ENCODE results near the gene TPM4. TPM values are rescaled to one million over a fixed set of nuclear protein-coding genes. Genes with fewer than 3 reads are reported as not detected.
A peak's percentile ranks its signal among the peaks of the same experiment; 100 is the strongest.

Gene TPM4
- total RNA-seq, 1 experiment from 2014 or later, result 1,104 TPM

DNA sequence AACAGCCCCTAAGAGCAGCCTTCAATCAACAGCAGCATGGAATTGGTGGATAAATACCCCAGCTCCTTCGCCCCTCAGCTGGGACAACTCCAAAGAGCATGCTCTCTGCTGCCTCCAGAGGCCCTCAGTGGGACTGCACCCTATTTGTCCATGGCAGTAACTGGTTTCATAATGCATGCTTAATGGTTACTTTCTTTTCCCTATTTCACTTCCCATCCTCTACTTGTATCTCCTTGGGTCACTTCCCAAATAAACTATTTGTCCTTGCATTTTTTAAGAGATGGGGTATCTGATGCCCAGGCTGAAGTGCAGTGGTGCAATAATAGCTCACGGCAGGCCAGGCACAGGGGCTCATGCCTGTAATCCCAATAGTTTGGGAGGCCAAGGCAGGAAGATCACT is 13.5 kb upstream of the TPM4 start:
- Histone ChIP-seq H3K27me3 (no peaks in the 10 kb centered on the region), H3K36me3 (peaks cover 4% of the 10 kb centered on the region), H3K4me3 (no peak overlapping the region), H3K9me3 (peaks cover 20% of the 10 kb centered on the region)
- no peak for DNase-seq

DNA sequence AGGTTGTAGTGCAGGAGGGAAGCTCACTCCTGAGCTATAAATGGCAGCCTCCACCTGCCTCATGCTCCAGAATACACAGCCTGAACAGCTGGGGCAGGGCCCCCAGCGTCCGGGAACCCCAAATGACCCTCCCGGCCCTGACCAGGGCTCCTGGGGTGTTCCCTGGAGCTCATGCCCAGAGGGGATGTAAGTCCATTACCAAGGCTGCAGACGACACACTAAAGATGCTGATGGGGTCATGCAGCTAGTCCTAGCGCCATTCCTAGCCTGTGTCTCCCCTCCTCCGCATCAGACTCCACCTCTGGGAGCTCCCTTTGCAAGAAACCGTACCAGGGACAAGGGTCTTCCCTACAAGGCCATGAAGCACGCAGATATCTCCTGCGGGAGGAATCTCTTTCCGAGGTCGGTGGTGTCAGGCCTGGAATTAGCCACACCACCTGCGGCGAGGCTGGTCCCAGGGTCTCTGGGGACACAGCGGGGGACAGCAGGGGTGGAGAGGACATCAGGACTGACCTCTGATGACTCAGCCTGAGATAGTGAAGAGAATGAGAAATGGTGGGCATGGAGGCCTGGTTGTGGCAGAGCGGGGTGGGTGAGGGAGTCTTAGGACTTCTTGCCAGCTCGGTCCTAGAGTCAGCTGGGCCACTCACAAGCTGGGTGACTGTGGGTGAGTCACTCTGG is 11.9 kb upstream of the TPM4 start:
- H3K9me3 ChIP-seq, result peaks cover 18% of the 10 kb centered on the region
- H3K27me3 ChIP-seq, result no peaks in the 10 kb centered on the region
- no peak for DNase-seq
- H3K36me3 ChIP-seq, result peaks cover 18% of the 10 kb centered on the region
- no peak overlapping the region for H3K4me3 ChIP-seq

- peak; percentile 81 for DNase-seq
- peaks cover 3% of the 10 kb centered on the region; the same call in 1 of the 2 replicates for H3K9me3 ChIP-seq
- peaks cover 28% of the 10 kb centered on the region for H3K36me3 ChIP-seq
- no peaks in the 10 kb centered on the region for H3K27me3 ChIP-seq
- H3K4me3 ChIP-seq, result peak overlapping the region; percentile 97
Observed at GRCh38 chr19:16066611-16067104, 9.6 kb upstream of the TPM4 start.

GRCh38 chr19:16067205-16067938 is 8.9 kb upstream of the TPM4 start:
- peak; percentile 99 for DNase-seq
- peaks cover 35% of the 10 kb centered on the region for H3K36me3 ChIP-seq
- H3K4me3 ChIP-seq, result peak overlapping the region; percentile 97
- H3K9me3 ChIP-seq, result peaks cover 3% of the 10 kb centered on the region; the same call in 1 of the 2 replicates
- no peaks in the 10 kb centered on the region for H3K27me3 ChIP-seq

DNA sequence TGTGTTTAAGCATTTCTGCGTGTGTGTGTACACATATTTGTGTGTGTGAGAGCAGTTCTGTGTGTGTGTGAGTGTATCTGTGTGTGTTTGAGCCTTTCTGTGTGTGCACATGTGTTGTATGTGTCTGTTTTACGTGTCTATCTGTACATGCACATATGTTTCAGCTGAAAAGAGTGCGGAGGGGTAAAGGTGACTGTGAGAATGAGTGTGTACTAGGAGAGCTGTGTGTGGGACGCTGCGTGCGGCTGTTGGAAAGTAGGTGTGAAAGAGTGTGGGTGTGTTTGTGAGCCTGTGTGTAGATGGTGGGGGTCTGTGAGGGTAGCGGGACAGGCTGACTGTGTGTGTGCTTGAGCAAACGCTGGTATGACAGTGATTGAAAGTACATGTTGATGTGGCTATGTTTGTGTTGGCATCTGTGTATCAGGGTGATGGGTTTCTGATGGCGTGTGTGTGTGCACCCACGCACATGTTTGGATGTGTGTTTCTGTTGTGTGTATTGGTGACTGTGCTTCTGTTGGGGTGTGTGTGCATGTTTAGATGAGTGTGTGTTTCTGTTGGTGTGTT is 7.5 kb upstream of the TPM4 start:
- DNase-seq, result no peak
- H3K9me3 ChIP-seq, result no peaks in the 10 kb centered on the region
- peak overlapping the region; percentile 97 for H3K4me3 ChIP-seq
- H3K36me3 ChIP-seq, result peaks cover 48% of the 10 kb centered on the region
- no peaks in the 10 kb centered on the region for H3K27me3 ChIP-seq

DNA sequence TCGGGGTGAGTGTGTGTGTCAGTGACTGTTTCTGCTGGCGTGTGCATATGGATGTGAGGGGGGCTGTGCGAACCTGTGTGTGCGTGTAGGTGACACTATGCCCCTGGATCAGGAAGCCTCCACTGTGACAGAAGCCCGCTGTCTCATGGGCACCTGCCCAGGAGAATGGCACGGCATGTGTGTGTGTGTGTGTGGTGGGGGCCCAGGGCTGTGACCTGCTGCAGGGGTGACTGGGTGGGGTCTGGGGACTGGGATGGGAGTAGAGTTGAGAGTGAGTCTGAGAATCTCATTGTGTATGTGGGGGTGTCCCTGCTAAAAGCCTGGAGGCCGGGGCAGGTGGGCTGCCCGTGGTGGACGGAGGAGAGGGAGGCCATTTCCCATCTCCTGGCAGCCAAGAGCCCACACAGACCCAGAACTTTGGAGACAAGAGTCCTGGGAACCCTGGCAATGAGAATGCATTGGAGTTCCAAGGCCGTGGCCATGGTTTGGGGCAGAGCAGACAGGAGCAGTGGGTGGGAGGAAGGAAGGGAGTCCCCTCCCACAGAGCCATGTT is 6.4 kb upstream of the TPM4 start:
- Histone ChIP-seq H3K4me3 (peak overlapping the region; percentile 97), H3K27me3 (no peaks in the 10 kb centered on the region), H3K9me3 (no peaks in the 10 kb centered on the region), H3K36me3 (peaks cover 58% of the 10 kb centered on the region)
- DNase-seq, result no peak

- peak overlapping the region; percentile 97 for H3K4me3 ChIP-seq
- peak; percentile 91 for DNase-seq
- H3K9me3 ChIP-seq, result no peaks in the 10 kb centered on the region
- peaks cover 64% of the 10 kb centered on the region for H3K36me3 ChIP-seq
- H3K27me3 ChIP-seq, result no peaks in the 10 kb centered on the region
Observed at GRCh38 chr19:16070366-16070990, 5.8 kb upstream of the TPM4 start.

DNA sequence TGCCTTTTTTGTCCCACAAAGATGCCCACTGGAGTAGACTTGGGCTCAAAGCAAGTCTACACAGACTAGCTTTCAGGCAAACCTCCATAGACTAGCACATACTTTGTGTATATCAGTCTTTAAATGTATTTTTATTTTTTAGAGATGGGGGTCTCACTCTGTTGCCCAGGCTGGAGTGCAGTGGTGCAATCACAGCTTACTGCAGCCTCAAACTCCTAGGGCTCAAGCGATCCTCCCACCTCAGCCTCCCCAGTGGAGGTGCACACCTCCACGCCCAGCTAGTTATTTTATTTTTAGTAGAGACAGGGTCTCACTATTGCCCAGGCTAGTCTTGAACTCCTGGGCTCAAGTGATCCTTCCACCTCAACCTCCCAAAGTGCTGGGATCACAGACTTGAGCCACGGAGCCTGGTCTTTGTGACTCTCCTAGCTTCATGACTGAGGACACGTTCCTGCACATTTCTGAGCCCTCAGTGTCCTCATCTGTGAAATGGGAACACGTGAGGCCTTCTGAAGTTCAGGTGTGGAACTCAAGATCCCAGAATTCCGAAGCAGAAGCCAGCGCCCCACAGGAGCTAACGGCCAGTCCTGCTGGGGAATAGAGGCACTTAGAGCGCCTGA is 5.1 kb upstream of the TPM4 start:
- peaks cover 70% of the 10 kb centered on the region for H3K36me3 ChIP-seq
- no peaks in the 10 kb centered on the region for H3K9me3 ChIP-seq
- no peaks in the 10 kb centered on the region for H3K27me3 ChIP-seq
- H3K4me3 ChIP-seq, result no peak overlapping the region
- DNase-seq, result no peak

DNA sequence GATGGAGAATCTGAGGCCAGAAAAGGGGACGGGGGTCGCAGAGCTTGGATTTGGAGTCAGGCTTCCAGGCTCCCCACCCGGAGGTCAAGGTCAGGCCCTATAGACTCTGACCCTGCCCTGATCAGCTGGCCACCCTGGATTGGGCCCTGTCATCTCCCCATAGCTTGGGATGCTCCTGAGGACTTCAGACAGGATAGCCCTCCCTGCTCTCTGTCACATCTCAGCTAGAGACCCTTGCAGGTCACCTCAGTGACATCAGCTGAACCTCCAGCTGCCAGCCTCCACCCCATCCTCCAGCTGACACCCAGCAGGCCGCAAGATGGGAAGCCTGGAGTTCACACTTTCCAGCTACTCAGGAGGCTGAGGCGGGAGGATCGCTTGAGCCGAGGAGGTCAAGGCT is 2.8 kb upstream of the TPM4 start:
- Histone ChIP-seq H3K4me3 (no peak overlapping the region), H3K27me3 (no peaks in the 10 kb centered on the region), H3K36me3 (peaks cover 79% of the 10 kb centered on the region)

GRCh38 chr19:16073988-16074387 is 2.3 kb upstream of the TPM4 start:
- no peaks in the 10 kb centered on the region for H3K9me3 ChIP-seq
- no peak overlapping the region for H3K4me3 ChIP-seq
- no peak for DNase-seq
- H3K36me3 ChIP-seq, result peaks cover 75% of the 10 kb centered on the region
- H3K27me3 ChIP-seq, result no peaks in the 10 kb centered on the region

More for the DNA sequence above, 2.8 kb upstream of the TPM4 start:
- H3K9me3 ChIP-seq, result no peaks in the 10 kb centered on the region
- DNase-seq, result no peak

DNA sequence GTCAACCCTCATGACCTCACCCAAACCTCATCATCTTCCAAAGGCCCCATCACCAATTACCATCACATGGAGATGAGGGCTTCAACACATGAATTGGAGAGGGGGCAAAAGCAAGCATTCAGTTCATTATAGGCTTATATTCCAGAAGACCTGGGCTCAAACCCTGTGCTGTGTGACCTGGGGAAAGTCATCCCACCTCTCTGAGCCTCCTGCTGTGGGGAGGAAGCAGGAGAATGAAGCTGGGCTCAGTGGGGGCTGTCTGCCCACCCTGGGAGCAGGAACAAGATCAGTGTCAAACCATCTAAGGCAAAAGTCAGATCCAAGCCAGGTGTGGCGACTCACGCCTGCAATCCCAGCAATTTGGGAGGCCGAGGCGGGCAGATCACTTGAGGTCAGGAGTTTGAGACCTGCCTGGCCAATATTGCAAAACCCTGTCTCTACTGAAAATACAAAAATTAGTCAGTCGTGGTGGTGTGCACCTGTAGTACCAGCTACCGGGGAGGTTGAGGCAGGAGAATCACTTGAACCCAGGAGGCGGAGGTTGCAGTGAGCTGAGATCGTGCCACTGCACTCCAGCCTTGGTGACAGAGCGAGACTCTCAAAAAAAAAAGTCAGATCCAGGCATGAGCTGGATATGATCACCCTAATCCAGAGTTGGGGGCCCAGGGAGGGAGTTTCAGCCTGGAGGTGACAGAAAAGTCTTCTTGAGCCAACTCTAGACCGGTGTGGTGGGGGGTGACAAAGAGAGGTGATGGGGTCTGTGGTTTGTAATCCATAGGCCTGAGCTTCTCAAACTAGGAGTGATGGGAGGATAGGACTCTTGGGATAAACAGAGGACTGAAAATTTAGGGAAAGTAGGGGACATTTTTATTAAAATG is 1.6 kb upstream of the TPM4 start:
- H3K36me3 ChIP-seq, result peaks cover 78% of the 10 kb centered on the region
- H3K27me3 ChIP-seq, result no peaks in the 10 kb centered on the region
- no peaks in the 10 kb centered on the region for H3K9me3 ChIP-seq
- no peak for DNase-seq
- no peak overlapping the region; the same call in 1 of the 2 replicates for H3K4me3 ChIP-seq

GRCh38 chr19:16075430-16076153 is 703 bp upstream of the TPM4 start:
- Histone ChIP-seq H3K4me3 (peak overlapping the region; percentile 73), H3K27me3 (no peaks in the 10 kb centered on the region), H3K9me3 (no peaks in the 10 kb centered on the region), H3K36me3 (peaks cover 87% of the 10 kb centered on the region)
- no peak for DNase-seq

- no peaks in the 10 kb centered on the region for H3K9me3 ChIP-seq
- peak overlapping the region; percentile 73 for H3K4me3 ChIP-seq
- peaks cover 88% of the 10 kb centered on the region for H3K36me3 ChIP-seq
- DNase-seq, result peak; percentile 77
- no peaks in the 10 kb centered on the region for H3K27me3 ChIP-seq
Observed at GRCh38 chr19:16076958-16077611, 790 bp downstream of the TPM4 start.

DNA sequence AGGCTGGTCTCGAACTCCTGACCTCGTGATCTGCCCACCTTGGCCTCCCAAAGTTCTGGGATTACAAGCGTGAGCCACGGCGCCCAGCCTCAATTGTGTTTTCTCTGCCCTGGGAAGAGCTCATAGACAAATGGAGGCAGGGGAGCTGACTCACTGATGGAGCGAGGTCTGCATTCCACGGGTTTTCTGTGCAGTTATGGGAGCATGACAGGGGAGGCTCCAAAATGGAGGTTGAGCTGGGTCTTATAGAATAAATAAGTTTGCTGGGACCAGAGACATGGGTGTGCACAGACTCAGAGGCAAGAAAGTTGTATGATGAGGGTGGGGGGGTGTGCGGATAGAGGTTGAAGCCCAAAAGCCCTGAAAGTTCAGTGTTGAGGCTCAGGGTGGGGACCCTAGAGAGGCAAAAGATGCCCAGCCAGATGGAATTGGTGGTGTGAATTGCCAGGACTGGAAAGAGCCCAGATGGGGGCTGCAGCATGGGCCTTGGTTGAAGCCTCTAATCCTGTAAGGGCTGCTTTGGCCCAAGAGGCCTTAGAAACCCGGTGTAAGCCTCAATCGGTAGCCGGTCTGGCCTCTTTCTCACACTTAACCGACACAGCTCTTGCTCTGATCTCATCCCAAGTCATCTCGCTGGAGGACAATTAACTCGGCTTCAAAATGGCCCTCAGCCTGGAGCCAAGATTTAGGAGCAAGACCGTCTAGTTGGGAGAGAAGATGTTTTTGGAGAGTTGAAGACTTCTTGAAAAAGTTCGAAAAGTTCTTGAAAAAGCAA is 1.9 kb downstream of the TPM4 start:
- peak; percentile 84 for DNase-seq
- Histone ChIP-seq H3K36me3 (peaks cover 88% of the 10 kb centered on the region), H3K4me3 (peak overlapping the region; percentile 73), H3K9me3 (no peaks in the 10 kb centered on the region), H3K27me3 (no peaks in the 10 kb centered on the region)

Measured in MG63 (cell line).